ENCODE results near the gene MUC6.

MUC6 gene

GRCh38 chr11:1002406-1002984 lies 34.0 kb downstream of the MUC6 start:
- no peak overlapping the region for H3K9ac ChIP-seq (ENCODE audit: low read length)
- H3K36me3 ChIP-seq (replicated peaks; ENCODE audit: insufficient read depth, low read length) = no peaks in the 10 kb centered on the region; the same call in 1 of the 2 replicates

GRCh38 chr11:1001617-1002405 lies 34.7 kb downstream of the MUC6 start:
- no peaks in the 10 kb centered on the region for H3K9me3 ChIP-seq (replicated peaks; ENCODE audit: insufficient read depth, low read length)
- H3K36me3 ChIP-seq (replicated peaks; ENCODE audit: insufficient read depth, low read length) = no peaks in the 10 kb centered on the region; the same call in 1 of the 2 replicates
- no peak overlapping the region for H3K4me2 ChIP-seq (ENCODE audit: low read depth, low read length)
- no peak overlapping the region for H3K9ac ChIP-seq (ENCODE audit: low read length)
- H3K27ac ChIP-seq (ENCODE audit: low read length) = no peak overlapping the region
- H3K9me2 ChIP-seq (replicated peaks; ENCODE audit: insufficient read depth, low read length) = no peaks in the 10 kb centered on the region
- no peak for TF ChIP-seq EZH2 (optimal IDR thresholded peaks at IDR 0.05; ENCODE audit: low read depth, low read length)
- no peak for TF ChIP-seq CTCF (IDR thresholded peaks at IDR 0.05; ENCODE audit: low read length)
- no peak for TF ChIP-seq EZH2phosphoT487 (IDR thresholded peaks at IDR 0.05; ENCODE audit: low read length)
- no peak for DNase-seq
- no peak overlapping the region for H2AFZ ChIP-seq (ENCODE audit: low read length)
- H3F3A ChIP-seq (ENCODE audit: insufficient read depth, low read length) = no peaks in the 10 kb centered on the region
- H4K20me1 ChIP-seq (ENCODE audit: insufficient read depth, low read length) = no peaks in the 10 kb centered on the region
- H3K27me3 ChIP-seq (replicated peaks; ENCODE audit: insufficient read depth, low read length) = no peaks in the 10 kb centered on the region
- H3K79me2 ChIP-seq (ENCODE audit: low read length) = 0 out of 2 replicates have a peak, but pooled peaks cover 7% of the 10 kb centered on the region
- no peaks in the 10 kb centered on the region for H3K4me1 ChIP-seq (ENCODE audit: low read length)
- no peak overlapping the region for H3K4me3 ChIP-seq (ENCODE audit: low read length)

More at GRCh38 chr11:1002406-1002984, 34.0 kb downstream of the MUC6 start:
- Histone ChIP-seq H3K9me3 (replicated peaks; ENCODE audit: insufficient read depth, low read length) (no peaks in the 10 kb centered on the region), H2AFZ (ENCODE audit: low read length) (no peak overlapping the region), H3K9me2 (replicated peaks; ENCODE audit: insufficient read depth, low read length) (no peaks in the 10 kb centered on the region), H3K4me3 (ENCODE audit: low read length) (no peak overlapping the region), H3F3A (ENCODE audit: insufficient read depth, low read length) (no peaks in the 10 kb centered on the region), H3K79me2 (ENCODE audit: low read length) (0 out of 2 replicates have a peak, but pooled peaks cover 7% of the 10 kb centered on the region), H4K20me1 (ENCODE audit: insufficient read depth, low read length) (no peaks in the 10 kb centered on the region), H3K4me2 (ENCODE audit: low read depth, low read length) (no peak overlapping the region), H3K27ac (ENCODE audit: low read length) (no peak overlapping the region), H3K4me1 (ENCODE audit: low read length) (no peaks in the 10 kb centered on the region), H3K27me3 (replicated peaks; ENCODE audit: insufficient read depth, low read length) (no peaks in the 10 kb centered on the region)
- DNase-seq = no peak
- TF ChIP-seq EZH2phosphoT487 (IDR thresholded peaks at IDR 0.05; ENCODE audit: low read length) = no peak
- TF ChIP-seq EZH2 (optimal IDR thresholded peaks at IDR 0.05; ENCODE audit: low read depth, low read length) = no peak
- no peak for TF ChIP-seq CTCF (IDR thresholded peaks at IDR 0.05; ENCODE audit: low read length)

GRCh38 chr11:1000357-1001278 lies 35.9 kb downstream of the MUC6 start:
- no peaks in the 10 kb centered on the region for H3K9me3 ChIP-seq (replicated peaks; ENCODE audit: insufficient read depth, low read length)
- TF ChIP-seq EZH2 (optimal IDR thresholded peaks at IDR 0.05; ENCODE audit: low read depth, low read length) = no peak
- no peak for TF ChIP-seq CTCF (IDR thresholded peaks at IDR 0.05; ENCODE audit: low read length)
- TF ChIP-seq EZH2phosphoT487 (IDR thresholded peaks at IDR 0.05; ENCODE audit: low read length) = no peak
- H3K9ac ChIP-seq (ENCODE audit: low read length) = no peak overlapping the region
- no peak overlapping the region for H3K4me3 ChIP-seq (ENCODE audit: low read length)
- no peaks in the 10 kb centered on the region for H3K4me1 ChIP-seq (ENCODE audit: low read length)
- DNase-seq = no peak
- no peak overlapping the region for H3K27ac ChIP-seq (ENCODE audit: low read length)
- H3K36me3 ChIP-seq (replicated peaks; ENCODE audit: insufficient read depth, low read length) = no peaks in the 10 kb centered on the region; the same call in 1 of the 2 replicates
- no peaks in the 10 kb centered on the region for H3K27me3 ChIP-seq (replicated peaks; ENCODE audit: insufficient read depth, low read length)
- no peak overlapping the region for H3K4me2 ChIP-seq (ENCODE audit: low read depth, low read length)
- H3K79me2 ChIP-seq (ENCODE audit: low read length) = 0 out of 2 replicates have a peak, but pooled peaks cover 7% of the 10 kb centered on the region
- H3K9me2 ChIP-seq (replicated peaks; ENCODE audit: insufficient read depth, low read length) = no peaks in the 10 kb centered on the region
- no peak overlapping the region for H2AFZ ChIP-seq (ENCODE audit: low read length)
- no peaks in the 10 kb centered on the region for H3F3A ChIP-seq (ENCODE audit: insufficient read depth, low read length)
- no peaks in the 10 kb centered on the region for H4K20me1 ChIP-seq (ENCODE audit: insufficient read depth, low read length)
